ENCODE results near the gene FAM228A.

FAM228A gene

DNA sequence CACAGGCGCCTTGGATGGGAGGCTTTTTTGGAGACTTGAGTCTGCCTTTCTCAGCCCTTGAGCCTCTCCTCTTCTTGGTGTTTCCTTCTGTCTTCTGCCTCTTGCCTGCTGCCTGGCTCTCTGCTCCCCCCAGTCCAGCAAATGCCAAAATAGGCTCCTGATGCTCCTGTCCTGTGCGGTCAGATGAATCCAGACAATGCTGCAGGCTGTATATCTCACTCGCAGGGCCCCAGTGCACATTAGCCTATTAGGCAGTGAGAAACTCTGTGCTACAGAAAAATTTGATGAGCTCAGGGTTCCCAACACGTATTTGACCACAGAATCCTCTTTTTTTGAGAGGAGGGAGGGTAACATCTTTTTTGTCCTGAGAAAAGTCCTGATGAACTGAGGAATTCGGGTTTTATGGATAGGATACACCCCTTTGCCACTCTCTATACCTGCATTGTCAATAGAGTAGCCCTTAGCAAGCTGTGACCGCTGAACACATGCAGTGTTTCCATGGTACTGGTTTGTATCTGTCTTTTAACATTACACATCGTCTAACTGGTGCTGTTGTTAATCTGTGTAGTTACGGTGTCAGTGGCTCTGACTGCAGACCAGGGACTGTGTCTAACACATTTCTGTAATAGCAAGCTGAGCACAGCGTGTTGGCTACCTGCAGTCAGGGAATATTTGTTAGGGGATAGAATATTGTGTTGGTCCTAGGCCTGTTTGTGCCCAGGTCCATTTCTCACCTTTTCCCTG, 50.8 kb downstream of the FAM228A start:
- Histone ChIP-seq H3F3A (ENCODE audit: low read depth) (no peaks in the 10 kb centered on the region), H3K4me2 (ENCODE audit: low read depth, low read length, poor library complexity, severe bottlenecking) (no peak overlapping the region), H2AFZ (ENCODE audit: low read length) (no peak overlapping the region), H3K4me1 (ENCODE audit: insufficient read depth, low read length, poor library complexity, severe bottlenecking) (no peaks in the 10 kb centered on the region), H3K9me3 (ENCODE audit: insufficient read depth, low read depth, low read length) (no peaks in the 10 kb centered on the region), H3K9me2 (replicated peaks; ENCODE audit: low read depth, low read length) (no peaks in the 10 kb centered on the region), H3K27me3 (ENCODE audit: insufficient read depth, low read length, poor library complexity, severe bottlenecking) (no peaks in the 10 kb centered on the region), H3K79me2 (ENCODE audit: insufficient read depth, low read length) (no peaks in the 10 kb centered on the region), H3K4me3 (ENCODE audit: low read length, poor library complexity, severe bottlenecking) (no peak overlapping the region), H4K20me1 (ENCODE audit: insufficient read depth, low read length, poor library complexity, severe bottlenecking) (no peaks in the 10 kb centered on the region), H3K36me3 (ENCODE audit: insufficient read depth, low read length) (no peaks in the 10 kb centered on the region), H3K9ac (ENCODE audit: low read depth, low read length, poor library complexity, severe bottlenecking) (no peak overlapping the region)
- TF ChIP-seq EZH2phosphoT487 (IDR thresholded peaks at IDR 0.05; ENCODE audit: borderline replicate concordance): no peak

GRCh38 chr2:24228470-24228869, 53.6 kb downstream of the FAM228A start:
- H3K9ac ChIP-seq (ENCODE audit: low read depth, low read length, poor library complexity, severe bottlenecking): no peak overlapping the region
- no peak overlapping the region for H2AFZ ChIP-seq (ENCODE audit: low read length)
- no peaks in the 10 kb centered on the region for H3K36me3 ChIP-seq (ENCODE audit: insufficient read depth, low read length)
- no peaks in the 10 kb centered on the region for H3K9me2 ChIP-seq (replicated peaks; ENCODE audit: low read depth, low read length)
- no peaks in the 10 kb centered on the region for H3K4me1 ChIP-seq (ENCODE audit: insufficient read depth, low read length, poor library complexity, severe bottlenecking)
- no peak overlapping the region for H3K4me3 ChIP-seq (ENCODE audit: low read length, poor library complexity, severe bottlenecking)
- no peak overlapping the region for H3K4me2 ChIP-seq (ENCODE audit: low read depth, low read length, poor library complexity, severe bottlenecking)
- no peaks in the 10 kb centered on the region for H3K27me3 ChIP-seq (ENCODE audit: insufficient read depth, low read length, poor library complexity, severe bottlenecking)
- no peaks in the 10 kb centered on the region for H4K20me1 ChIP-seq (ENCODE audit: insufficient read depth, low read length, poor library complexity, severe bottlenecking)
- no peaks in the 10 kb centered on the region for H3K79me2 ChIP-seq (ENCODE audit: insufficient read depth, low read length)
- no peaks in the 10 kb centered on the region for H3K9me3 ChIP-seq (ENCODE audit: insufficient read depth, low read depth, low read length)
- H3F3A ChIP-seq (ENCODE audit: low read depth): no peaks in the 10 kb centered on the region
- no peak for TF ChIP-seq EZH2phosphoT487 (IDR thresholded peaks at IDR 0.05; ENCODE audit: borderline replicate concordance)
- TF ChIP-seq, protein P1, sequence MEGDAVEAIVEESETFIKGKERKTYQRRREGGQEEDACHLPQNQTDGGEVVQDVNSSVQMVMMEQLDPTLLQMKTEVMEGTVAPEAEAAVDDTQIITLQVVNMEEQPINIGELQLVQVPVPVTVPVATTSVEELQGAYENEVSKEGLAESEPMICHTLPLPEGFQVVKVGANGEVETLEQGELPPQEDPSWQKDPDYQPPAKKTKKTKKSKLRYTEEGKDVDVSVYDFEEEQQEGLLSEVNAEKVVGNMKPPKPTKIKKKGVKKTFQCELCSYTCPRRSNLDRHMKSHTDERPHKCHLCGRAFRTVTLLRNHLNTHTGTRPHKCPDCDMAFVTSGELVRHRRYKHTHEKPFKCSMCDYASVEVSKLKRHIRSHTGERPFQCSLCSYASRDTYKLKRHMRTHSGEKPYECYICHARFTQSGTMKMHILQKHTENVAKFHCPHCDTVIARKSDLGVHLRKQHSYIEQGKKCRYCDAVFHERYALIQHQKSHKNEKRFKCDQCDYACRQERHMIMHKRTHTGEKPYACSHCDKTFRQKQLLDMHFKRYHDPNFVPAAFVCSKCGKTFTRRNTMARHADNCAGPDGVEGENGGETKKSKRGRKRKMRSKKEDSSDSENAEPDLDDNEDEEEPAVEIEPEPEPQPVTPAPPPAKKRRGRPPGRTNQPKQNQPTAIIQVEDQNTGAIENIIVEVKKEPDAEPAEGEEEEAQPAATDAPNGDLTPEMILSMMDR (conservative IDR thresholded peaks at IDR 0.05; ENCODE audit: low read length): peak; percentile 59

DNA sequence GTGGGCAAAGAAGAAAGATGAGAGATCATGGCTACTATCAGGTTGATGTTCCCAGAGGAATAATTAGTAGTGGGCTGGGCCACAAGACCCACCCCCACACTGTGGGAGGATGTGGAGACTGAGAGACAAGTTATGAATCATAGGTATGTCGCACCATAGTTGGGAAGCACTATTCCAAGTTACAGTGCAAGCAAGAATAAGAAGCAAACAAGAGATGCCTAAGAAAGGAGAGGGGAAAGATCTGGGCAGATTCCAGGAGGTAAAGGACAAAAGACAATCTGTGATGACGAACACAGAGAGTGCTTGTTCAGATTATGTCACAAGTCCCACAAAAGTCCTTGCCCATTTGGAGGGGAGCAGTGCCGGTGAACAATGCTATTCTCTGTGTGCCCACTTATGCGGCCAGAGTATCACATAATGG, 56.6 kb downstream of the FAM228A start:
- no peak overlapping the region for H3K9ac ChIP-seq (ENCODE audit: low read depth, low read length, poor library complexity, severe bottlenecking)
- no peak overlapping the region for H3K4me2 ChIP-seq (ENCODE audit: low read depth, low read length, poor library complexity, severe bottlenecking)
- H3K9me3 ChIP-seq (ENCODE audit: insufficient read depth, low read depth, low read length): no peaks in the 10 kb centered on the region
- H3K27me3 ChIP-seq (ENCODE audit: insufficient read depth, low read length, poor library complexity, severe bottlenecking): no peaks in the 10 kb centered on the region
- H3K79me2 ChIP-seq (ENCODE audit: insufficient read depth, low read length): no peaks in the 10 kb centered on the region
- no peaks in the 10 kb centered on the region for H3K36me3 ChIP-seq (ENCODE audit: insufficient read depth, low read length)
- no peaks in the 10 kb centered on the region for H4K20me1 ChIP-seq (ENCODE audit: insufficient read depth, low read length, poor library complexity, severe bottlenecking)
- no peak overlapping the region for H2AFZ ChIP-seq (ENCODE audit: low read length)
- no peaks in the 10 kb centered on the region for H3K9me2 ChIP-seq (replicated peaks; ENCODE audit: low read depth, low read length)
- TF ChIP-seq, protein P1 (conservative IDR thresholded peaks at IDR 0.05; ENCODE audit: low read length): no peak
- TF ChIP-seq EZH2phosphoT487 (IDR thresholded peaks at IDR 0.05; ENCODE audit: borderline replicate concordance): no peak
- no peaks in the 10 kb centered on the region for H3F3A ChIP-seq (ENCODE audit: low read depth)
- no peak overlapping the region for H3K4me3 ChIP-seq (ENCODE audit: low read length, poor library complexity, severe bottlenecking)
- H3K4me1 ChIP-seq (ENCODE audit: insufficient read depth, low read length, poor library complexity, severe bottlenecking): no peaks in the 10 kb centered on the region

DNA sequence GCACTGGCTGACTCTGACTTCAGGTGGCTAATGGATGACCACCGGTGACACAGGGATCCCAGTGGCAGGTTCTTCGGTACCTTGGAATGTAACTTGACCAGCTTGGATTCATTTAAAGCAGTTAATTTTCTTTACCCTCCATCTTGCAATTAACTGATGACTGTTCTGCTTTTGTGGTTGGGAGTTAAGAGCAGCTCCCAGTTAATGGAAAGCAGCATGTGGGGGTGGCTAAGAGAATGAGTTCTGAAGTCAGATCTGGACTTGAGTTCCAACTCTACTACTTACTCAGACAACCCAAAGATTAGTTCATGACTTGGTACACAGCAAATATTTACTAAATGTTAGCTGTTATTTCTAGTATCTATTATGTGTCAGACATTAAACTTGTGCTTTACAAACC, 58.5 kb downstream of the FAM228A start:
- no peaks in the 10 kb centered on the region for H3K79me2 ChIP-seq (ENCODE audit: insufficient read depth, low read length)
- H3K4me2 ChIP-seq (ENCODE audit: low read depth, low read length, poor library complexity, severe bottlenecking): no peak overlapping the region
- no peaks in the 10 kb centered on the region for H3F3A ChIP-seq (ENCODE audit: low read depth)
- H3K9me2 ChIP-seq (replicated peaks; ENCODE audit: low read depth, low read length): no peaks in the 10 kb centered on the region
- no peaks in the 10 kb centered on the region for H3K36me3 ChIP-seq (ENCODE audit: insufficient read depth, low read length)
- no peak for TF ChIP-seq EZH2phosphoT487 (IDR thresholded peaks at IDR 0.05; ENCODE audit: borderline replicate concordance)
- TF ChIP-seq, protein P1 (conservative IDR thresholded peaks at IDR 0.05; ENCODE audit: low read length): no peak
- H4K20me1 ChIP-seq (ENCODE audit: insufficient read depth, low read length, poor library complexity, severe bottlenecking): no peaks in the 10 kb centered on the region
- H3K27me3 ChIP-seq (ENCODE audit: insufficient read depth, low read length, poor library complexity, severe bottlenecking): no peaks in the 10 kb centered on the region
- H3K9me3 ChIP-seq (ENCODE audit: insufficient read depth, low read depth, low read length): no peaks in the 10 kb centered on the region
- no peak overlapping the region for H3K4me3 ChIP-seq (ENCODE audit: low read length, poor library complexity, severe bottlenecking)
- H3K9ac ChIP-seq (ENCODE audit: low read depth, low read length, poor library complexity, severe bottlenecking): no peak overlapping the region
- no peaks in the 10 kb centered on the region for H3K4me1 ChIP-seq (ENCODE audit: insufficient read depth, low read length, poor library complexity, severe bottlenecking)
- no peak overlapping the region for H2AFZ ChIP-seq (ENCODE audit: low read length)

Measured in Loucy (cell line).